ENCODE data around the gene PDGFB.
A peak's percentile ranks its signal among the peaks of the same experiment; 100 is the strongest.

PDGFB gene

DNA sequence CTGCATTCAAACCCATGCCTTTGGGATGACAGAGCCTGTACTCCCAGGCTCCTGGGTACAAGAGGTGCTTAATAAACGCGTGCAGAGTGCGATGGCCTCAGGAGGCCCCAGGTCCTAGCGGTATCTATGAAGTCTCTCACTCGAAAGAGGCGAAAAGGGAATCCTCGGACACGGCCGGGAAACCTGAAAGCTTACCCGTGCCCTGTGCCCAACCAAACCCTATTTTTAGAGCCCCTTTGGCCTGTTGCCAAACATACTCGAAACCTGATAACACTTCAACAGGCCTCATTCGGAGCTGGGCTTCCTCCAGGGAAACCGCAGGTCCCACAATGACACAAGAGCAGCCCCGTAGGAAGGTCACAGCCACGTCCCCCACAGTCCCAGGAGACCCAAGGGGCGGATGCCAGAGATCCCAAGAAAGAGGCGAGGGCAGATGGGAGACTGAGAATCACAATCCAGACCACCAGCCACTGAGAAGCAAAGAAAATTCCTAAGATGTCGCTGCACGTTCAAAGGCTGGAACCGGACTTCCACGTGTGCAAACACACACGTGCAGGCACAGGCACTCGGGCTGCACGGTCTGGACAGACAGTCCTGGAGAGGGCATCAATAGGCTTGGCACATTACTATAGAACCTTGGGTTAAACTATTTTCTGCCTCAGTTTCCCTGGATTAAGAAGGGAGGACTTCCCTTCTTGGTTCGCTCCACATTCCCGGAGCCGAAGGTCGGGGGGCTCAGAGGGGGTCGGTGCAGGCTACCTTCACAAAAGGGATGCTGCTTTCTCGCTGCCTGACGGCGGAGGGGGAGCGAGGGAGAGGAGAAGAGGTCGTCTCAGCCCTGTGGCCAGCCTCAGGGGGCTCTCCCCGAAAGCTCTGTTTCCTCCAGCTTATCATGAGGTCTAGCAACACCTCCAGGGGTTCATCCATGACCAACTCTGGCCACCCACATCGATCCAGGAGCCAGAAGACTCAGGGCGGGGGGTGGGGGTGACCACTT, 8.2 kb downstream of the PDGFB start:
- H3K27me3 ChIP-seq (ENCODE audit: insufficient read depth, low read length): peaks cover 46% of the 10 kb centered on the region

GRCh38 chr22:39234867-39235687, 9.7 kb downstream of the PDGFB start:
- H3K9me3 ChIP-seq (ENCODE audit: insufficient read depth, low read depth, low read length): no peaks in the 10 kb centered on the region
- H3K4me3 ChIP-seq (ENCODE audit: low read length): no peak overlapping the region
- no peaks in the 10 kb centered on the region for H3K36me3 ChIP-seq (ENCODE audit: insufficient read depth, low read length)
- 69% methylated on average over 29 of the region's 29 CpGs for WGBS
- no peak overlapping the region for H3K9ac ChIP-seq (ENCODE audit: low read depth, low read length)
- peaks cover 27% of the 10 kb centered on the region for H3K4me1 ChIP-seq (ENCODE audit: insufficient read depth, low read length)
- peaks cover 46% of the 10 kb centered on the region for H3K27me3 ChIP-seq (ENCODE audit: insufficient read depth, low read length)
- peak overlapping the region; percentile 5; the same call in 1 of the 2 replicates for H3K27ac ChIP-seq (ENCODE audit: low read depth, low read length)

More for the DNA sequence above, 8.2 kb downstream of the PDGFB start:
- 87% methylated on average over 37 of the region's 37 CpGs for WGBS
- Histone ChIP-seq H3K36me3 (ENCODE audit: insufficient read depth, low read length) (no peaks in the 10 kb centered on the region), H3K9ac (ENCODE audit: low read depth, low read length) (no peak overlapping the region), H3K4me3 (ENCODE audit: low read length) (no peak overlapping the region), H3K27ac (ENCODE audit: low read depth, low read length) (no peak overlapping the region), H3K9me3 (ENCODE audit: insufficient read depth, low read depth, low read length) (no peaks in the 10 kb centered on the region), H3K4me1 (ENCODE audit: insufficient read depth, low read length) (peaks cover 27% of the 10 kb centered on the region)

DNA sequence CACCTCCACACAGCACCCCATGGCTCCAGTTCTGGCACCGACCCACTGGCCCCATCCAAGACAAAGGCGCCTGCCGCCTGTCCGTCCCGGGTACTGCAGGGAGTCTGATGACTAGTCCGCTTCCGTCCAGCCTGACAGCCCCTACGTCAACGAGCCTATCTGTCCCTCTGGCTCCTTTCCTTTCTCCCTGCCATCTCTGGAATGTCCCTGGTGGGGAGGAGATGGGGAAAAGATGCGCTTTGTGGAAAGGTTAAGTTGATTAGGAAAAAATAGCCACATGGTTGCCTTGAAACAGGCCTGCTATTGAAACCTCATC, 10.4 kb downstream of the PDGFB start:
- H3K4me3 ChIP-seq (ENCODE audit: low read length): no peak overlapping the region
- 45% methylated on average over 8 of the region's 10 CpGs for WGBS
- H3K27me3 ChIP-seq (ENCODE audit: insufficient read depth, low read length): peaks cover 46% of the 10 kb centered on the region
- no peaks in the 10 kb centered on the region for H3K9me3 ChIP-seq (ENCODE audit: insufficient read depth, low read depth, low read length)
- peaks cover 34% of the 10 kb centered on the region for H3K4me1 ChIP-seq (ENCODE audit: insufficient read depth, low read length)
- H3K36me3 ChIP-seq (ENCODE audit: insufficient read depth, low read length): no peaks in the 10 kb centered on the region
- H3K27ac ChIP-seq (ENCODE audit: low read depth, low read length): peak overlapping the region; percentile 57; the same call in 1 of the 2 replicates
- H3K9ac ChIP-seq (ENCODE audit: low read depth, low read length): no peak overlapping the region; the same call in 1 of the 2 replicates

- no peak overlapping the region for H3K4me3 ChIP-seq (ENCODE audit: low read length)
- H3K9ac ChIP-seq (ENCODE audit: low read depth, low read length): no peak overlapping the region; the same call in 1 of the 2 replicates
- H3K27ac ChIP-seq (ENCODE audit: low read depth, low read length): peak overlapping the region; percentile 57; the same call in 1 of the 2 replicates
- WGBS: 53% methylated on average over 16 of the region's 16 CpGs
- H3K9me3 ChIP-seq (ENCODE audit: insufficient read depth, low read depth, low read length): no peaks in the 10 kb centered on the region
- no peaks in the 10 kb centered on the region for H3K36me3 ChIP-seq (ENCODE audit: insufficient read depth, low read length)
- H3K27me3 ChIP-seq (ENCODE audit: insufficient read depth, low read length): peaks cover 51% of the 10 kb centered on the region
- peaks cover 38% of the 10 kb centered on the region for H3K4me1 ChIP-seq (ENCODE audit: insufficient read depth, low read length)
Observed at GRCh38 chr22:39233710-39234471, 10.9 kb downstream of the PDGFB start.

DNA sequence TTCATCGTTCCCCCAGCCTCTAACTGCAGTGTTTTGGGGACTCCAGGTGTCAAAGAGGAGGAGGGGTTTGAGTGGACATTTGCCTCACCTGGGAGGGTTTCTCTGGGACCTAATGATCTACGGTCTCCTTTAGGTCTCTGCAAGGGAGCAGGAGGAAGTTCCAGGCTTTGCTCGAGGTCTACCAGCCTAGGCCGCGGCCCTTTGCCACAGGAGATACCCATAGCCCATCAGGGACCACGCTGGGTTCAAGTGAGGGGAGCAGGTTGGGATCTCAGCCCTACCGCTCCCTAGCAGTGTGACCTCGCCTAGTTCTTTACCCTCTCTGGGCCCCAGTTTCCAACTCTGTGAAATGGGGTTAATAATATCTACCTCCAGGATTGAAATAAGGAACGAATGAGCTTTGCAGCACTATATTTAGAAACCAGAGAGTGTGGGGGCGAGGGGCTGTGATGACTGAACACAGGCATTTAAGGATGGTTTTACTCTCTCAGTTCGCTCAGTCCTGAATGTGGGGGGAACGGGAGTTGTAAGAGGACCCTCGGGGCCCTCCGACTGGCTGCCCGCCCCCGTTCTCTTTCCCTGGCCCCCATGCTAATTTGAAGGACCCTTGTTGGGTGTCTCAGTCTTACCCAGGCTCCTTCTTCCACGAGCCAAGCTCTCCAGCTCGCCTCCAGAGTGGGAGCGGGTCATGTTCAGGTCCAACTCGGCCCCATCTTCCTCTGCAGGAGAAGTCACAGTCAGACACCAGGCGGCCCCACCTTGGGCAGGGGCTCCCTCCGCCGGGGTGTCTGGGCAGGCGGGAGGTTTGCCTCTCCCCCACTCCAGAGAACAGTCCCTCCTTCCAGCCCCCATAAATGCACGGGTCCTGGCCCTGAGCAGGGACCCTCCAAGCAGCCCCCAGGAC, 11.7 kb downstream of the PDGFB start:
- Histone ChIP-seq H3K27me3 (ENCODE audit: insufficient read depth, low read length) (peaks cover 45% of the 10 kb centered on the region), H3K9me3 (ENCODE audit: insufficient read depth, low read depth, low read length) (no peaks in the 10 kb centered on the region), H3K4me3 (ENCODE audit: low read length) (no peak overlapping the region), H3K4me1 (ENCODE audit: insufficient read depth, low read length) (peaks cover 38% of the 10 kb centered on the region), H3K27ac (ENCODE audit: low read depth, low read length) (no peak overlapping the region), H3K36me3 (ENCODE audit: insufficient read depth, low read length) (no peaks in the 10 kb centered on the region), H3K9ac (ENCODE audit: low read depth, low read length) (no peak overlapping the region)
- 89% methylated on average over 25 of the region's 25 CpGs for WGBS

- no peaks in the 10 kb centered on the region for H3K9me3 ChIP-seq (ENCODE audit: insufficient read depth, low read depth, low read length)
- peaks cover 38% of the 10 kb centered on the region for H3K4me1 ChIP-seq (ENCODE audit: insufficient read depth, low read length)
- WGBS: 93% methylated on average over 9 of the region's 9 CpGs
- H3K27ac ChIP-seq (ENCODE audit: low read depth, low read length): no peak overlapping the region
- H3K4me3 ChIP-seq (ENCODE audit: low read length): no peak overlapping the region
- H3K27me3 ChIP-seq (ENCODE audit: insufficient read depth, low read length): peaks cover 42% of the 10 kb centered on the region
- H3K9ac ChIP-seq (ENCODE audit: low read depth, low read length): no peak overlapping the region
- H3K36me3 ChIP-seq (ENCODE audit: insufficient read depth, low read length): no peaks in the 10 kb centered on the region
Observed at GRCh38 chr22:39232246-39232645, 12.5 kb downstream of the PDGFB start.

DNA sequence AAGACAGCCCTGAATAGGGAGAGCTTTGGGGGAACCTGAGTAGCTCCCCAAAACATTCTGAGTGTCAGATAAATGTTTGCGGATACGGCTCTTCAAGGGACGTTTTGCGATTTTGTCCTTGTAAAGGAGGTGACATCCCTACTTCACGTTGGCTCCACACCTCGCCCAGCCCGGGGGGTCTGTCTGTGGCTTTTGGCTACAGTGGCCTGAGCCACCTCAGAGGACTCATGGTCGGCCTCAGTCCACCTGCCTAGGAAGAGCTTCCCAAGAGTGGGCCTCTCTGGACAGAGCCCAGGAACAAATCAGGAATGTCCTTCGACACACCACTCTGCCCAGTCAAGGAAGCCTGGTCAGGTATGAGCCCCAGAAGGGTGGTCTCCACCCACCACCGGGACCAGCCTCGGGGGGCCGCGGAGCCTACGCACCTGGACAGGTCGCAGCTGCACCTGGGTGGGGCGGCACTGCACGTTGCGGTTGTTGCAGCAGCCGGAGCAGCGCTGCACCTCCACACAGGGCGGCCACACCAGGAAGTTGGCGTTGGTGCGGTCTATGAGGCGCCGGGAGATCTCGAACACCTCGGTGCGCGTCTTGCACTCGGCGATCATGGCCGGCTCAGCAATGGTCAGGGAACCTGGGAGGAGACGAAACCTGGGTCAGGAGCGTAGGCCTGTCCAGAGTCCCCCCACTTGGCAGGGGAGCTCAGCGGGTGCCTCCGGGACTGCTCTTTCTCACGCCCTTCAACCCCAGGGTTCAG, 13.4 kb downstream of the PDGFB start:
- peaks cover 38% of the 10 kb centered on the region for H3K4me1 ChIP-seq (ENCODE audit: insufficient read depth, low read length)
- H3K36me3 ChIP-seq (ENCODE audit: insufficient read depth, low read length): no peaks in the 10 kb centered on the region
- 93% methylated on average over 37 of the region's 37 CpGs for whole genome bisulfite sequencing
- no peak overlapping the region for H3K4me3 ChIP-seq (ENCODE audit: low read length)
- no peaks in the 10 kb centered on the region for H3K9me3 ChIP-seq (ENCODE audit: insufficient read depth, low read depth, low read length)
- no peak overlapping the region for H3K9ac ChIP-seq (ENCODE audit: low read depth, low read length)
- no peak overlapping the region for H3K27ac ChIP-seq (ENCODE audit: low read depth, low read length)
- H3K27me3 ChIP-seq (ENCODE audit: insufficient read depth, low read length): peaks cover 42% of the 10 kb centered on the region

GRCh38 chr22:39230261-39231196, 14.3 kb downstream of the PDGFB start:
- H3K4me3 ChIP-seq (ENCODE audit: low read length): peak overlapping the region; percentile 33
- peaks cover 32% of the 10 kb centered on the region for H3K4me1 ChIP-seq (ENCODE audit: insufficient read depth, low read length)
- peak overlapping the region; percentile 83; the same call in 1 of the 2 replicates for H3K27ac ChIP-seq (ENCODE audit: low read depth, low read length)
- no peaks in the 10 kb centered on the region for H3K36me3 ChIP-seq (ENCODE audit: insufficient read depth, low read length)
- H3K9me3 ChIP-seq (ENCODE audit: insufficient read depth, low read depth, low read length): no peaks in the 10 kb centered on the region
- H3K9ac ChIP-seq (ENCODE audit: low read depth, low read length): peak overlapping the region; percentile 51; the same call in 1 of the 2 replicates
- peaks cover 35% of the 10 kb centered on the region for H3K27me3 ChIP-seq (ENCODE audit: insufficient read depth, low read length)
- 26% methylated on average over 30 of the region's 30 CpGs for WGBS

All from HUES64 (cell line).